Measurements from ENCODE around the gene IL10.

DNA sequence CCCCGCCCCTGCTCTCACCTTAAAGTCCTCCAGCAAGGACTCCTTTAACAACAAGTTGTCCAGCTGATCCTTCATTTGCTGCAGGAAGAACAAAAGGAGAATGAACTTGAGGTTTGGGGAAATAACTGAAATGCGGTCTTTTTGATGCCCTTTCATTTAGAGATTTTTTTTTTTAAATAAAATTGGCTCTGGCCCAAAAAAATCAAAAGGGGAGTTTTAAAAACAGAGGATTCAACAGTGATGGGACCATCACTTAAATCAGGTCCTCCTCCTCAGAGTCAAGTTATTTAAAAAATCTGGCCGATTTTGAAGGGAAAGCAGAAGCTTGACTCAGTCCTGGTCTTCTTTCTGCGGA, 979 bp downstream of the IL10 start:
- TF ChIP-seq POLR2A (IDR thresholded peaks at IDR 0.05), result no peak
- TF ChIP-seq, protein P1, sequence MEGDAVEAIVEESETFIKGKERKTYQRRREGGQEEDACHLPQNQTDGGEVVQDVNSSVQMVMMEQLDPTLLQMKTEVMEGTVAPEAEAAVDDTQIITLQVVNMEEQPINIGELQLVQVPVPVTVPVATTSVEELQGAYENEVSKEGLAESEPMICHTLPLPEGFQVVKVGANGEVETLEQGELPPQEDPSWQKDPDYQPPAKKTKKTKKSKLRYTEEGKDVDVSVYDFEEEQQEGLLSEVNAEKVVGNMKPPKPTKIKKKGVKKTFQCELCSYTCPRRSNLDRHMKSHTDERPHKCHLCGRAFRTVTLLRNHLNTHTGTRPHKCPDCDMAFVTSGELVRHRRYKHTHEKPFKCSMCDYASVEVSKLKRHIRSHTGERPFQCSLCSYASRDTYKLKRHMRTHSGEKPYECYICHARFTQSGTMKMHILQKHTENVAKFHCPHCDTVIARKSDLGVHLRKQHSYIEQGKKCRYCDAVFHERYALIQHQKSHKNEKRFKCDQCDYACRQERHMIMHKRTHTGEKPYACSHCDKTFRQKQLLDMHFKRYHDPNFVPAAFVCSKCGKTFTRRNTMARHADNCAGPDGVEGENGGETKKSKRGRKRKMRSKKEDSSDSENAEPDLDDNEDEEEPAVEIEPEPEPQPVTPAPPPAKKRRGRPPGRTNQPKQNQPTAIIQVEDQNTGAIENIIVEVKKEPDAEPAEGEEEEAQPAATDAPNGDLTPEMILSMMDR (IDR thresholded peaks at IDR 0.05), result no peak

All from heart left ventricle (tissue), 13 donors.